Coronary artery (tissue), 2 donors: ENCODE measurements around the gene CCDC127.
"Not testable (repeated sequence)": the region's sequence is repeated elsewhere in the genome, so short reads cannot be mapped to it uniquely, and the experiment has no call there.

ENCODE experiments used
- DNase-seq: peaks from one replicate; pipeline ENCODE4 v3.0.0-alpha.2; 2017; ENCODE audit warnings: low spot score
- H3K27ac ChIP-seq, 2 donors: fragments of 200-600 bp; sonication (generic); one replicate each; pipeline ENCODE4 v1.5.1; 2016 to 2019
- H3K4me3 ChIP-seq: fragments of 200-600 bp; sonication (generic); 2 replicates; pipeline ENCODE4 v1.5.1; 2016; ENCODE audit warnings: mild to moderate bottlenecking, moderate library complexity
- TF ChIP-seq, protein P1 (sequence below): fragments of 200-600 bp; sonication (generic); IDR thresholded peaks from one replicate; pipeline ENCODE4 v1.5.1; 2019; ENCODE audit warnings: antibody characterized with exemption

Gene CCDC127

DNA sequence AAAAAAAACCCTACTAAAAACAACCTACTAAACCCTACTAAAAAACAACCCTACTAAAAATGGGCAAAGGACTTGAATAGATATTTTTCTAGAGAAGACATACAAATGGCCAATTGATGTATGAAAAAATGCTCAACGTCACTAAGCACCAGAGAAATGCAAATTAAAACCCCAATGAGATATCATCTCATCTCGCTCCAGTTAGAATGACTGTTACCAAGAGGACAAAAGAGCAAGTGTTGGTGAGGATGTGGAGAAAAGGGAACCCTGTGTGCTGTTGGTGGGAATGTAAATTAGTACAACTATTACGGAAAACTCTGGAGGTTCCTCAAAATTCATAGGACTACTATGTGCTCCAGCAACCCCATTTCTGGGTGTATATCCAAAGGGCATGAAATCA is 10.9 kb upstream of the CCDC127 start:
- TF ChIP-seq, protein P1, sequence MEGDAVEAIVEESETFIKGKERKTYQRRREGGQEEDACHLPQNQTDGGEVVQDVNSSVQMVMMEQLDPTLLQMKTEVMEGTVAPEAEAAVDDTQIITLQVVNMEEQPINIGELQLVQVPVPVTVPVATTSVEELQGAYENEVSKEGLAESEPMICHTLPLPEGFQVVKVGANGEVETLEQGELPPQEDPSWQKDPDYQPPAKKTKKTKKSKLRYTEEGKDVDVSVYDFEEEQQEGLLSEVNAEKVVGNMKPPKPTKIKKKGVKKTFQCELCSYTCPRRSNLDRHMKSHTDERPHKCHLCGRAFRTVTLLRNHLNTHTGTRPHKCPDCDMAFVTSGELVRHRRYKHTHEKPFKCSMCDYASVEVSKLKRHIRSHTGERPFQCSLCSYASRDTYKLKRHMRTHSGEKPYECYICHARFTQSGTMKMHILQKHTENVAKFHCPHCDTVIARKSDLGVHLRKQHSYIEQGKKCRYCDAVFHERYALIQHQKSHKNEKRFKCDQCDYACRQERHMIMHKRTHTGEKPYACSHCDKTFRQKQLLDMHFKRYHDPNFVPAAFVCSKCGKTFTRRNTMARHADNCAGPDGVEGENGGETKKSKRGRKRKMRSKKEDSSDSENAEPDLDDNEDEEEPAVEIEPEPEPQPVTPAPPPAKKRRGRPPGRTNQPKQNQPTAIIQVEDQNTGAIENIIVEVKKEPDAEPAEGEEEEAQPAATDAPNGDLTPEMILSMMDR = no peak
- Histone ChIP-seq H3K4me3 (no peak overlapping the region), H3K27ac (no peak overlapping the region)
- DNase-seq = no peak

DNA sequence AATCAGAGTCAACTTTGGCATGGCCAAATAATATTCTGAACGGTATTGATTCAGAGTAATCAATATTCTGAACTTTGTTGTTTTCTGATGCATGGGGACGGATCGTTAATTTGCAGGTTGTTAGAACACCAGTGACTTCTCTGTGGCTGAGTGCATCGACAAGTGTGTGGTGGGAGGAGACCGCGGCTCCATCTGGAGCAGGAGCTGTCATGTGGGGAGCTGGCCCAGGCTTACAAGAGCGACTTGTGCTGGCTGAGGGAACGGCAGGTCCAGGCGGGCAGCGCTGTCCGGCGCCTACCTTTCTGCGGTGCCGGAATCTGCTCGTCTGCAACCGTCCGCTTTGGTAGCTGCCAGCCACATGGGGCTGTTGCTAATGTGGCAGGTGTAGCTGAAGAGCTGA is 9.4 kb upstream of the CCDC127 start:
- DNase-seq, H3K27ac ChIP-seq, H3K4me3 ChIP-seq: not testable (repeated sequence)

DNA sequence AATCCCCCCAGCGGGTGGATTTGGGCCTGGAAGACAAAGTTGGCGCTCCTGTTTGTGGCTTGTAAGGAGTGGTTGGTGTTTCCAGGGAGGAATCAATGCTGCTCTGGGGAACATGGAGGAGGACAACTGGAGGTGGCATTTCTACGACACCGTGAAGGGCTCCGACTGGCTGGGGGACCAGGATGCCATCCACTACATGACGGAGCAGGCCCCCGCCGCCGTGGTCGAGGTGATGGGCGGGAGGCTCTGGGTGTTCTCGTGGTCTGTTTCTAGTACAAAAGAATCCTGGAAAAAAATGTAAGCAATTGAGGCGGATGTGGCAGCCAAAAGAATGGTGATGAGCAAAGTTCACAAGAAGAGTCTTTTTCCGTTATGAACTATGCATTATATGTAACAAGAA is 7.4 kb upstream of the CCDC127 start:
- DNase-seq = no peak
- Histone ChIP-seq H3K4me3 (no peak overlapping the region), H3K27ac (no peak overlapping the region)
- TF ChIP-seq, protein P1 = no peak

DNA sequence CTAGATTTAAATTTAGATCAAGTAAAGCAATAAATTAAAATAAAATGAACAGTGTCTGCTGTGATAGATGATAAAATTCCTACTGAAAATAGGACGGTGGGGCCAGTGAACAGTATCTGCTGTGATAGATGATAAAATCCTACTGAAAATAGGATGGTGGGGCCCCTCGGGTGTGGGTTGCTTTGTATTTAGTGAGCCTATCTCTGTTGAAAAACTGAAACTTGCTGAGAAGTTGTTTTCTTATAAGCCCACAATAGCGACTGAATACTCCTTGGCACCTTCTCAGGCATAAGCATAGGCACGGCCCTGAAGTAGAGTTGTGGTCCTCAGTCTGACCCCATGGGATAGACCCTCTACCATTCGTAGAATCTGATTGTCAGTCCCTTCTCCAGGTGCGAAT is 5.8 kb upstream of the CCDC127 start:
- Histone ChIP-seq H3K4me3 (no peak overlapping the region), H3K27ac (no peak overlapping the region)
- TF ChIP-seq, protein P1 = no peak
- no peak for DNase-seq

DNA sequence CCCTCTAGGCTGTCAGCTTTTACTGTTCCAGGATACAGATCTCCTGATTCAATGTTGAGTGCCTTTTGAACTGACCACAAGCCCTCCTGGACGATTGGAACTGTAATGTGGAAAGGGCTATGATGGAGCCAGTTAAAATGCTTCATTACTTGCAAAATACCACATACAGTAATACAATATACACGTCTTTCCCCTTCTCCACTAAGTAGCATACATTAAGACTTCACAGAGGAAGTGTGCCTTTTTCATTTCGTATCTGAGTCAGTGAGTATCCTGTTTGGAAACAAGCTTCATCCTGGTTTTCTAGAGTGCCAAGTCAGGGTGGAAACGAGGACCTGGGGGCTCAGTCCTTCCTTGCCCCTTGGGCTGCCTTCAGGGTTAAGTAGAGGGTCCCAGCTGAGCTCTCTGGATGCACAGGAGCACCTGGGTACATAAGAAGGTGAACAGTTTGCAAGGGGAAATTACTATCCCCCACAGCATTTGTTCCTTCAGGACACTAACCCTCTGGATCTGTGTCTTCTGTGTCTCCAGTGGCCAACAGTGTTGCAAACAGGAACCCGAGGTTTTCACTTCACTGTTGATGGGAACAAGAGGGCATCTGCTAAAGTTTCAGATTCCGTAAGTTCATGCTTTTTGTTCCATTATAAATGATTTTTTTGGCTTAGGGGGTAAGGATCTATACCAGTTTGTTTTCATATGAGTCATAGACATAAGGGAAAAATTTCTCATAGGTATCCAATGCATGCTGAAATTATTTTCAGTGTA is 5.2 kb upstream of the CCDC127 start:
- not testable (repeated sequence) for H3K4me3 ChIP-seq, H3K27ac ChIP-seq, DNase-seq

DNA sequence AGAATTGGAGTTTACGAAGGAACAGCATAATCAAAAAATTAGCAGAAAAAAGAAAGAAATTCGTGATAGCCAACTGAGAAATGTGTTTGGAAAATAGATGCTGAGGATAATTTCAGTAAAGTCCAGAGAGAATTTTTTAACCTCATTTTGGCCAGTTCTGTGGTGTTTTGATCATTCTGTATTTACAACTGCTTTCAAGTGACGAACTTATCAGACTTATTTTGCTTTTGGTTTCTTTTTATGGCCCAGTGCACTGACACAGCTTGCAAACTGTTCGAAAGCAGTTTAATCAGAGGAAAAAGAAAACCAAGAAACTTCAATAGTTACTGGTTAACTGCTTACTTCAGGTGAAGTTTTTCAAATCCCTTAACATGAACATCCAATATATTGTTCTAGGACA is 2.0 kb upstream of the CCDC127 start:
- DNase-seq = no peak
- Histone ChIP-seq H3K4me3 (peak overlapping the region; percentile 98), H3K27ac (peak overlapping the region in 1 of 2 donors; percentile 80)
- TF ChIP-seq, protein P1 = no peak

DNA sequence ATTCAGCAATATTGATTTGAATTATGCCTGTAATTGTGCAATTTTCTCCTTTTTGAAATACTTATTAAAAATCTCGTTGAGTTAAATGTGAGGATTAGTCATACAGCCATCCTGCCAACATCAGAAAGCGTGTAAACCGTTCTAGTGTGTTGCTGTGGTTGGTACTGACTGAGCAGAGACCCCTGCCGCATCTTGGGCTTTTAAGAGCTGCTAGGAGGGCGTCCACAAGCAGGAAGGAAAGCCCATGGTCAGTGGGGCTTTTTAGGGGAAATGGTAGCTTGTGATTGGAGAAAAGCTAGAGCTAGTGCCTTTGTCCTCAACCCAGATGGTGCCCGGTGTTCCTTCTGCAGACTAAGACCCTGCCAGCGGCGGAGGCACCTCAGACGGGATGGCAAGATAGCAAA is 1.5 kb upstream of the CCDC127 start:
- peak overlapping the region; percentile 98 for H3K4me3 ChIP-seq
- H3K27ac ChIP-seq = peak overlapping the region; percentile 80 to 91
- TF ChIP-seq, protein P1 = no peak
- no peak for DNase-seq

DNA sequence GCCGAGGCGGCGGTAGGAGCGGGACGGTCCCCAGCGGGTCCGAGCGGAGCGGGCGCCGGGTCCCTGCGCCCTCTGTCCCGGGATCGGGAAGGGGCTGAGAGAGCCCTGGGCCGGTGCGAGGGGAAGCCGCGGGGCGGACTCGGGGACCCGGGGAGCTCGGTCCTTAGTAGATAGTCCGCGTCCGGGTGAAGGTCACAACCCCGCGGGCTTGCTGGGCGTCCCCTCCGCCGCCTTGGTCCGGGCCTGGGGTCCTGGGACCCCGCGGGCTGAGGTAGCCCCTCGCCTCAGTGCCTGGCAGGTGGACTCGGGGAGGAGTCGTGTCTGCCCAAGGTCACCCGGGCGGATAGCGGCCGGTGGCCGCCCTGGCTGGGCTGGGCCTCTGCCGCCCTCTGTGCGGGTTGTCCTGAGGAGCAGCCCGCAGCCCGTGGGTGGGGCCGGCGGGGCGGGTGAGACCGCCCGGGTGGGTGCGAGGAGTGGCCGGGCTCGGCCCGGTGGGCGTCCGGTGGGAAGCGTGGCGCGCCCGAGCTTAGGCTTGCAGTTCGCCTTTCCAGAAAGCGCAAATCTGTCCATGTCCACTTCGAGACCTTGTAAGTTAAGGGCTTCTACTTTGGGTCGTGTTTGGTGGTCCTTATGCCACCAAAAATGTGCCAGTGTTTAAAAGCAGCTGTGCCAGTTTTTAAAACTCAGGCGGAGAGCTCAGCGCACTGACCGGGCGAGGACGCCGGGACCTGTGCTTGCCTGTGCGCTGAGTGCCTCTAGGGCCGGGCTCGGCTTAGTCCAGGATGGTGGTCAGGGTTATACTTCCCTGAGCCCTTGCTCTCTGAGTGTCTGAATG is 721 bp upstream of the CCDC127 start:
- peak overlapping the region; percentile 80 to 91 for H3K27ac ChIP-seq
- DNase-seq = no peak

DNA sequence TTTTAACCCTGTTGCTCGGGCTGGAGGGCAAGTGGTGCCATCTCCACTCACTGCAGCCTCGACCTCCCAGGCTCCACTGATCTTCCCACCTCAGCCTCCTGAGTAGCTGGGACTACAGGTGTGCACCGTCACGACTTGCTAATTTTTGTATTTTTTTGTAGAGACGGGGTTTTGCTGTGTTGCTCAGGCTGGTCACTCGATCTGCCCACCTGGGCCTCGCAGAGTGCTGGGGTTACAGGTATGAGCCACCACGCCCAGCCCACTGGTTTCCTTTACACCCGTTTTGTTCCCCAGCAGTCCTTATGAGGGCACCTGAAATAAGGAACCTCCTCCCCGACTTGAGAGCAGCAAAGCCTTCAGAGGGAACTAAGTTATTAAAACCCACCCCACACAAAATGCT is 1.9 kb downstream of the CCDC127 start:
- not testable (repeated sequence) for DNase-seq, H3K27ac ChIP-seq, H3K4me3 ChIP-seq

More for the DNA sequence above, 721 bp upstream of the CCDC127 start:
- H3K4me3 ChIP-seq = peak overlapping the region; percentile 98
- TF ChIP-seq, protein P1 = no peak

DNA sequence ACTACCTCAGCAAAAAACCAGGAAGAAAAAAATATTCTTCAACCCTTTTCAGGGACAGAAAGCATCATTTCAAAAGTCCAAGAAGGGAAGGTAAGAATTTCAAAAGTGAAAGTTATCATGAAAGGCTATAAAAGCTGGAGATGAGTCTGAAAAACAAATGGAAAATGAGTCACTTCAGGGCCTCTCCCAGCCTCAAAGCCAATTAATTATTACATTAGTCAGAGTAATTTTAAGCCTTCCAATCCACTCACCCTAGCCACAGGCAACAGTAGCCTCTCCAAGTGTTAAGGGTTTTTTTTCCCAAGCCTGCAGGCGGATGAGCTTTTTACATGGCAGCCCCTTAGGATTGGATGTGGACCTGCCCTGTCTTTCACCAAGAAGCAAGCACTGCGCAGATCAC is 2.7 kb downstream of the CCDC127 start:
- not testable (repeated sequence) for DNase-seq, H3K27ac ChIP-seq, H3K4me3 ChIP-seq
